GM12878 (cell line): ENCODE measurements around the gene TRPM5. TPM values are rescaled to one million over a fixed set of nuclear protein-coding genes. Genes with fewer than 3 reads are reported as not detected.

ENCODE experiments used
- ATAC-seq: fragments of 200-7000 bp; cut with Tn5 transposase; 3 replicates; pipeline ENCODE4 v1.9.1; 2020; ENCODE audit warnings: mild to moderate bottlenecking, moderate library complexity
- BruUV-seq: library from RNA; stranded (reverse); fragments of 400-500 nt; replicated peaks from 2 replicates; lab custom pipeline; 2021; lab: Mats Ljungman, UMichigan
- CTCF ChIA-PET: fragments of 300-600 bp; sonication (Branson Sonifier 250); formaldehyde crosslinking; extraction: SDS; loops from one replicate; lab custom pipeline; 2021; ENCODE audit warnings: inconsistent platforms; lab: Yijun Ruan, JAX
- POLR2A ChIA-PET: fragments of 350-600 bp; formaldehyde crosslinking; extraction: SDS; loops from one replicate; lab custom pipeline; 2021; ENCODE audit warnings: inconsistent platforms; lab: Charles Lee
- RAD21 ChIA-PET: fragments of 300-600 bp; sonication (Branson Sonifier 250); formaldehyde crosslinking; loops from one replicate; lab custom pipeline; 2023; ENCODE audit warnings: antibody characterized with exemption; ENCODE audit not compliant: unreplicated experiment; lab: Charles Lee
- SMC1A ChIA-PET: fragments of 300-600 bp; sonication (Branson Sonifier 250); formaldehyde crosslinking; loops from one replicate; lab custom pipeline; 2023; ENCODE audit not compliant: unreplicated experiment, uncharacterized antibody; lab: Charles Lee
- DNase-seq: peaks from one replicate; pipeline ENCODE4 v3.0.0-alpha.2; 2011; ENCODE audit warnings: low read depth, low spot score
- FAIRE-seq: peaks from 3 replicates; lab custom pipeline; 2011; peaks lifted over from hg19 to GRCh38; lab: Jason Lieb, UNC
- H2AFZ ChIP-seq: 2 replicates; pipeline ENCODE4 v1.6.0; 2011; ENCODE audit warnings: low read depth, low read length, control low read depth; ENCODE audit not compliant: control insufficient read depth
- H3K27ac ChIP-seq: 2 replicates; pipeline ENCODE4 v1.5.1; 2011; ENCODE audit warnings: control low read depth; ENCODE audit not compliant: control insufficient read depth, insufficient read depth
- H3K27me3 ChIP-seq, 2 experiments: replicated peaks in 1 of 2; 2 replicates each; pipeline versions ENCODE4 v1.6.0 to v1.6.1; 2011; ENCODE audit warnings: low read length in 1 of 2; ENCODE audit not compliant: control insufficient read depth in 2 of 2, insufficient read depth in 2 of 2
- H3K36me3 ChIP-seq, 2 experiments: 2 replicates each; pipeline ENCODE4 v1.5.1; 2011; ENCODE audit warnings: low read length in 1 of 2; ENCODE audit not compliant: control insufficient read depth in 2 of 2, insufficient read depth in 2 of 2
- H3K4me1 ChIP-seq: 2 replicates; pipeline ENCODE4 v1.6.1; 2011; ENCODE audit warnings: mild to moderate bottlenecking, low read length, moderate library complexity, mixed read lengths; ENCODE audit not compliant: control insufficient read depth, insufficient read depth
- H3K4me2 ChIP-seq: 2 replicates; pipeline ENCODE4 v1.6.0; 2011; ENCODE audit warnings: control low read depth; ENCODE audit not compliant: control insufficient read depth, insufficient read depth
- H3K4me3 ChIP-seq: fragments of 200-600 bp; sonication (generic); 2 replicates; pipeline ENCODE4 v1.5.1; 2016
- H3K79me2 ChIP-seq: 2 replicates; pipeline ENCODE4 v1.6.0; 2011; ENCODE audit warnings: low read length; ENCODE audit not compliant: control insufficient read depth, insufficient read depth
- H3K9ac ChIP-seq: 2 replicates; pipeline ENCODE4 v1.8.0; 2011; ENCODE audit warnings: low read length, control low read depth, mixed read lengths; ENCODE audit not compliant: control insufficient read depth, insufficient read depth
- H3K9me3 ChIP-seq: replicated peaks from 3 replicates; pipeline ENCODE4 v1.5.1; 2011; ENCODE audit warnings: mild to moderate bottlenecking, low read length; ENCODE audit not compliant: control insufficient read depth, insufficient read depth
- H4K20me1 ChIP-seq: 2 replicates; pipeline ENCODE4 v1.6.0; 2011; ENCODE audit not compliant: control insufficient read depth, insufficient read depth
- CBX3 ChIP-seq: fragments of 200-600 bp; sonication (generic); IDR thresholded peaks from 2 replicates; pipeline ENCODE4 v1.6.1; 2016; ENCODE audit warnings: low read depth, borderline replicate concordance
- CHD1 ChIP-seq: IDR thresholded peaks from 2 replicates; pipeline ENCODE4 v1.6.1; 2012; ENCODE audit warnings: low read depth, low read length, improper control_type of control experiment
- FOS ChIP-seq: IDR thresholded peaks from 3 replicates; pipeline ENCODE4 v1.6.1; 2011; ENCODE audit warnings: borderline replicate concordance; ENCODE audit not compliant: insufficient read length; ENCODE audit errors: extremely low read depth
- FOXK2 ChIP-seq: fragments of 450-650 bp; IDR thresholded peaks from 2 replicates; pipeline ENCODE4 v1.6.1; 2017; ENCODE audit warnings: mild to moderate bottlenecking, moderate library complexity
- NBN ChIP-seq: fragments of 450-650 bp; IDR thresholded peaks from 2 replicates; pipeline ENCODE4 v1.6.1; 2016
- RAD51 ChIP-seq: fragments of 450-650 bp; IDR thresholded peaks from 2 replicates; pipeline ENCODE4 v1.6.1; 2016; ENCODE audit warnings: moderate library complexity, mild to moderate bottlenecking, inconsistent platforms
- RBBP5 ChIP-seq: fragments of 200-600 bp; sonication (generic); conservative IDR thresholded peaks from 2 replicates; pipeline ENCODE4 v1.6.1; 2016
- WGBS: methylation state at CpG from one replicate; pipeline ENCODE4 v1.1.6; 2016; ENCODE audit warnings: low lambda C conversion rate; ENCODE audit not compliant: insufficient replicate concordance, insufficient coverage; ENCODE audit errors: missing lambda C conversion rate; 5-methylcytosine and 5-hydroxymethylcytosine counted together
- in situ Hi-C: fragments of 300-500 bp; cut with MboI; formaldehyde crosslinking; loops from 9 replicates; pipeline ENCODE4 v1.14.3; 2018; ENCODE audit warnings: mixed read lengths
- intact Hi-C: fragments of 100-400 bp; cut with micrococcal nuclease; formaldehyde crosslinking; loops from one replicate; pipeline ENCODE4 v1.14.2; 2022; ENCODE audit not compliant: unreplicated experiment
- polyA plus RNA-seq, 11 experiments: library from polyadenylated mRNA; depleted of rRNA in 4 of 11; unstranded in 6 of 11; stranded (reverse) in 5 of 11; fragments of >200 nt; fragmentation: Nextera tagmentation in 4 of 11; fragmentation: Illumina TruSeq in 1 of 11; extraction: Ambion mirVana in 4 of 11; extraction: Trizol in 1 of 11; gene quantifications; 1 replicate in 1 of 11; 2 replicates in 10 of 11; pipeline versions ENCODE4 v1.2.1 to v1.2.3, GENCODE V29; 2011 to 2016; ENCODE audit warnings: inconsistent platforms in 2 of 11, missing spikeins in 2 of 11, low read depth in 1 of 11
- total RNA-seq, 4 experiments: library from RNA; depleted of rRNA in 3 of 4; stranded (reverse); fragments of >200 nt in 3 of 4; fragmentation: Illumina TruSeq in 1 of 4; extraction: Trizol in 1 of 4; gene quantifications; 2 replicates each; pipeline versions ENCODE4 v1.2.1 to v1.2.3, GENCODE V29; 2013 to 2021

The TRPM5 gene
- total and polyA plus RNA-seq, 10 of the 15 experiments (the other 5 are each of a cell fraction or from before 2014, with no cell fraction given) = not detected

DNA sequence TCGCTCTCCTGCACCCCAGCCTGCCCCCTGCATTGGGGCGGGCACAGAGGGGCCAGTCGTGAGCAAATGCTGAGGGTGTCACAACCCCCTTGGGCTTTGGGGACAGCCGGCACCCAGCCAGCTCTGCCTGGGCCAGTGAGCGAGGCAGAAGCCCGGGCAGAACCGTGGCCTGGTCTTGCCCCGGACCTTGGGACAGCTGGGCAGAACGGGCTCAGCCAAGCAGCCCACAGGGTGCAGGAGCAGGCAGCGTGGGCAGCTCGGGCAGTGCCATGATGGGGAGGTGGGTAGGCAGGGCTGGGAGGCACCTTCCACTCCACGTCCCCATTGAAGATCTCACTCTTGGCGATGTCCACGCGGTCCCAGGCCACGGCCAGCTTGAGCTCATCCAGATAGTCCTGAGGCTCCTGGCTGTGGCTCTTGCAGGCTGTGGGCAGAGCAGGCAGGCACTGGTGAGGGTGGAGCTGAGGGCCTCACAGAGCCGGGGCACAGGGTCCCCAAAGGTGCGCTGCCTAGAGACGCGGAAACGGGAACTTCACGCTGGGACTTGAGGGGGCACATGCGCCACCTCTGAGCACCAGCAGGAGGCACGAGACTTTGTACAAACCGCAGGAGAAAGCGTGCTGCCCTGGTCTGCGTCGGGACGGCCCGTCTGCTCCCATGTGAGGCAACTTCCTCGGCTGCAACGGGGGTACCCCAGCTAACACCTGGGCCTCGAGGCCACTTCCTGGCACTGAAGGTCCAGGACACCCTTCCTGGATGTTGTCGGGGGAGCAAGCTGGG lies 28.5 kb downstream of the TRPM5 start (continued):
- TF ChIP-seq RAD51 (no peak), RBBP5 (no peak)
- TF ChIP-seq, all 136 proteins: peak for 1

DNA sequence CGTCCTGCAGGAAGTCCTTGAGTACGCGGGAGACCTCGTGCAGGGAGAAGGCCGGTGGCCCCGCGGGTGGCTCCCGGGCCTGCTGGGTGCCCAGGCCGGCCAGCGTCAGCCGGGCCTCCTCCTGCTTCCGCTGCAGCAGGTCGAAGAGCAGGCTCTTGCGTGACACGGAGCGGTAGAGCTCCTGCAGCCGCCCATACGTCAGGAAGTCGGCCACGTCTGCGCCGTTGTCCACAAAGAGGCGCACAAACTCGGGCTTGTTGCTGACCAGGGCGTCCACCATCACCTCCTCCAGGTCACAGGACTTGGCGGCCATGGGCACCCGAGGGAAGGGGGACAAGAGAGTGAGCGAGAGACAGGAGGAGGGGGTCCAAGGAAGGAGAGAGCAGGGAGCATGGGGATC lies 29.1 kb downstream of the TRPM5 start:
- 54% methylated on average over 26 of the region's 28 CpGs for whole genome bisulfite sequencing
- H3K79me2 ChIP-seq = no peaks in the 10 kb centered on the region
- H3K27ac ChIP-seq = no peak overlapping the region
- H4K20me1 ChIP-seq = no peaks in the 10 kb centered on the region
- H2AFZ ChIP-seq = no peak overlapping the region
- no peak overlapping the region for H3K4me3 ChIP-seq
- H3K4me1 ChIP-seq = no peaks in the 10 kb centered on the region
- DNase-seq (no peak), FAIRE-seq (no peak), ATAC-seq (no peak)
- ChIA-PET POLR2A (no interaction called here), CTCF (interaction anchor here (9.5 kb wide), 1 partner anchor 113 kb away, joined by 271 read pairs; the partner anchor contains the start of genes C11orf21 and TSPAN32), RAD21 (no interaction called here), SMC1A (interaction anchor here (1.0 kb wide), 1 partner anchor 110 kb away, joined by 3 read pairs; no protein-coding TSS in a partner anchor)
- intact Hi-C loops (no loop called here), in situ Hi-C loops (loop anchor here (5.0 kb wide), 2 partner anchors 103 to 213 kb away; no protein-coding TSS in a partner anchor)
- no peak overlapping the region for H3K4me2 ChIP-seq
- H3K27me3 ChIP-seq = no peaks in the 10 kb centered on the region
- no TSS peak for BruUV-seq
- no peaks in the 10 kb centered on the region for H3K36me3 ChIP-seq
- no peaks in the 10 kb centered on the region for H3K9me3 ChIP-seq
- TF ChIP-seq FOS (no peak), CHD1 (no peak)
- H3K9ac ChIP-seq = no peak overlapping the region

DNA sequence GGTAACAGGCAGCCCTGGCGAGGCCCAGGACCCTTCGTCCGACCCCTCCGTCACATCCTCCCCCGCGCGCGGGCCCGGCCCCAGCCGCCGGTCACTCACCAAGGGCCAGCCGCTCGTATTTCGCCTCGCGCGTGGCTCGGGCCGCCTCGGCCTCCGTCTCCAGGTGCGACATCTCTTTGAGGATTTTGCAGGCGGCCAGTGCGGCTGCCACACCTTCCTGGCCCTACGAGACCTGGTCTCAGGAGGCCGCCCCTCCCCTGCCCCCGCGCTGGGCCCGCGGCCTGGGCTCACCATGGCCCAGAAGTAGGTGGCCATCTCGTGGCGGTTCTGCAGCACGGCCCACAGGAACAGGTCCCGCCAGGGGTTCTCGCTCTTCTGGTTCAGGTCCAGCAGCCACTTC lies 29.7 kb downstream of the TRPM5 start:
- TF ChIP-seq NBN (no peak), FOXK2 (no peak), CBX3 (no peak)
- Histone ChIP-seq H3K27me3 (no peaks in the 10 kb centered on the region), H3K27ac (no peak overlapping the region), H3K4me2 (no peak overlapping the region), H3K79me2 (no peaks in the 10 kb centered on the region), H3K4me1 (no peaks in the 10 kb centered on the region), H3K9me3 (no peaks in the 10 kb centered on the region), H2AFZ (no peak overlapping the region), H4K20me1 (no peaks in the 10 kb centered on the region), H3K9ac (no peak overlapping the region), H3K4me3 (no peak overlapping the region), H3K36me3 (no peaks in the 10 kb centered on the region)
- ATAC-seq (no peak), FAIRE-seq (no peak), DNase-seq (no peak)
- in situ Hi-C loops (loop anchor here (5.0 kb wide), 2 partner anchors 102 to 212 kb away; no protein-coding TSS in a partner anchor), intact Hi-C loops (no loop called here)
- ChIA-PET SMC1A (no interaction called here), CTCF (no interaction called here), POLR2A (no interaction called here), RAD21 (no interaction called here)
- BruUV-seq = no TSS peak
- WGBS = 71% methylated on average over 32 of the region's 35 CpGs
